A549 (cell line): Measurements from ENCODE around the gene YWHAE. TPM values are rescaled to one million over a fixed set of nuclear protein-coding genes. Genes with fewer than 3 reads are reported as not detected.

Experiments
- ATAC-seq, 2 experiments: fragments of 200-7000 bp in 1 of 2; fragments of >200 bp in 1 of 2; cut with Nextera tagmentation in 1 of 2; cut with Tn5 transposase in 1 of 2; 3 replicates each; pipeline versions ENCODE4 v1.8.0 to v1.9.1; 2018 to 2020; ENCODE audit warnings: mild to moderate bottlenecking in 1 of 2, moderate library complexity in 1 of 2
- CTCF ChIA-PET: fragments of 300-600 bp; sonication (Branson Sonifier 250); formaldehyde crosslinking; extraction: SDS; loops from one replicate; lab custom pipeline; 2021; ENCODE audit warnings: antibody characterized with exemption, inconsistent platforms; lab: Yijun Ruan, JAX
- POLR2A ChIA-PET: fragments of 350-600 bp; formaldehyde crosslinking; extraction: SDS; loops from one replicate; lab custom pipeline; 2021; ENCODE audit warnings: antibody characterized with exemption, inconsistent platforms; lab: Yijun Ruan, JAX
- DNase-seq, 2 experiments: peaks; one replicate each; pipeline versions ENCODE4 v3.0.0 to v3.0.0-alpha.2; 2011 to 2016; ENCODE audit warnings: low read depth in 1 of 2, low spot score in 1 of 2
- FAIRE-seq: peaks from 2 replicates; lab custom pipeline; 2011; peaks lifted over from hg19 to GRCh38; lab: Jason Lieb, UNC
- H3K27ac ChIP-seq, 2 experiments: fragments of >200 bp; sonication (Bioruptor Twin); formaldehyde crosslinking; 3 replicates each; pipeline ENCODE4 v1.5.1; 2016 to 2017
- H3K4me1 ChIP-seq: fragments of >200 bp; sonication (Bioruptor Twin); formaldehyde crosslinking; 3 replicates; pipeline ENCODE4 v1.6.1; 2016
- H3K4me2 ChIP-seq: fragments of >200 bp; sonication (Bioruptor Twin); formaldehyde crosslinking; 3 replicates; pipeline ENCODE4 v1.6.1; 2016
- H3K4me3 ChIP-seq: fragments of >200 bp; sonication (Bioruptor Twin); formaldehyde crosslinking; 3 replicates; pipeline ENCODE4 v1.5.1; 2016
- H3K9me3 ChIP-seq: fragments of >200 bp; sonication (Bioruptor Twin); formaldehyde crosslinking; 3 replicates; pipeline ENCODE4 v1.6.1; 2016
- ATOH8 ChIP-seq: fragments of 250-450 bp; sonication (Bioruptor Pico); IDR thresholded peaks from 2 replicates; pipeline ENCODE4 v1.5.0; 2020; ENCODE audit warnings: low read depth, mild to moderate bottlenecking, moderate library complexity
- BCL3 ChIP-seq: fragments of >200 bp; sonication (Bioruptor Twin); formaldehyde crosslinking; IDR thresholded peaks from 3 replicates; pipeline ENCODE4 v1.6.1; 2016
- BHLHE40 ChIP-seq: IDR thresholded peaks from 2 replicates; pipeline ENCODE4 v1.6.1; 2012; ENCODE audit warnings: low read depth, low read length, inconsistent platforms
- CEBPB ChIP-seq, 2 experiments: fragments of >200 bp in 1 of 2; sonication (Bioruptor Twin) in 1 of 2; formaldehyde crosslinking in 1 of 2; IDR thresholded peaks; 2 replicates each; pipeline ENCODE4 v1.6.1; 2012 to 2016
- CHD4 ChIP-seq: fragments of 200-600 bp; sonication (generic); IDR thresholded peaks from 2 replicates; pipeline ENCODE4 v1.6.1; 2016; ENCODE audit warnings: antibody characterized with exemption, mild to moderate bottlenecking, borderline replicate concordance
- CTCF ChIP-seq: fragments of >200 bp; sonication (Bioruptor Twin); formaldehyde crosslinking; IDR thresholded peaks from 3 replicates; pipeline ENCODE4 v1.5.1; 2016
- E2F6 ChIP-seq: IDR thresholded peaks from 2 replicates; pipeline ENCODE4 v1.6.1; 2012; ENCODE audit warnings: low read depth, borderline replicate concordance
- EHF ChIP-seq: fragments of 250-450 bp; sonication (Bioruptor Pico); IDR thresholded peaks from 2 replicates; pipeline ENCODE4 v1.5.0; 2020; ENCODE audit warnings: mild to moderate bottlenecking
- EHMT2 ChIP-seq: fragments of 200-600 bp; sonication (generic); IDR thresholded peaks from 2 replicates; pipeline ENCODE4 v1.6.1; 2016; ENCODE audit warnings: antibody characterized with exemption, low read depth, mild to moderate bottlenecking, moderate library complexity
- ESRRA ChIP-seq: fragments of 150-350 bp; IDR thresholded peaks from 2 replicates; pipeline ENCODE4 v1.6.1; 2014; ENCODE audit warnings: mild to moderate bottlenecking, low read length, borderline replicate concordance
- HDAC2 ChIP-seq: fragments of 200-600 bp; sonication (generic); IDR thresholded peaks from 2 replicates; pipeline ENCODE4 v1.6.1; 2016
- HES2 ChIP-seq: fragments of >200 bp; sonication (Bioruptor Twin); formaldehyde crosslinking; IDR thresholded peaks from 2 replicates; pipeline ENCODE4 v1.6.1; 2016
- HOXA7 ChIP-seq: fragments of 250-450 bp; sonication (Bioruptor Pico); IDR thresholded peaks from 2 replicates; pipeline ENCODE4 v1.5.0; 2020; ENCODE audit warnings: mild to moderate bottlenecking, moderate library complexity
- HOXB13 ChIP-seq: fragments of 250-450 bp; sonication (Bioruptor Pico); IDR thresholded peaks from 2 replicates; pipeline ENCODE4 v1.5.0; 2020; ENCODE audit warnings: low read depth, mild to moderate bottlenecking, moderate library complexity
- JUN ChIP-seq, 2 experiments: fragments of >200 bp; sonication (Bioruptor Twin); formaldehyde crosslinking; IDR thresholded peaks; 2 replicates in 1 of 2; 3 replicates in 1 of 2; pipeline ENCODE4 v1.6.1; 2016 to 2017
- JUNB ChIP-seq: fragments of >200 bp; sonication (Bioruptor Twin); formaldehyde crosslinking; IDR thresholded peaks from 2 replicates; pipeline ENCODE4 v1.6.1; 2016
- KDM1A ChIP-seq: fragments of 200-600 bp; sonication (generic); IDR thresholded peaks from 2 replicates; pipeline ENCODE4 v1.6.1; 2016; ENCODE audit warnings: low read depth, mild to moderate bottlenecking
- MAFK ChIP-seq: fragments of 450-650 bp; IDR thresholded peaks from 2 replicates; pipeline ENCODE4 v1.6.1; 2014; ENCODE audit not compliant: partially characterized antibody
- MAZ ChIP-seq: fragments of 150-350 bp; IDR thresholded peaks from 2 replicates; pipeline ENCODE4 v1.6.1; 2014; ENCODE audit warnings: antibody characterized with exemption, low read depth, low read length, borderline replicate concordance
- NFE2L2 ChIP-seq: fragments of 150-350 bp; conservative IDR thresholded peaks from 2 replicates; pipeline ENCODE4 v1.6.1; 2014; ENCODE audit warnings: low read length
- NR3C1 ChIP-seq: fragments of >200 bp; sonication (Bioruptor Twin); formaldehyde crosslinking; IDR thresholded peaks from 3 replicates; pipeline ENCODE4 v1.6.1; 2017
- PBX3 ChIP-seq: IDR thresholded peaks from 2 replicates; pipeline ENCODE4 v1.6.1; 2012
- PHF8 ChIP-seq: fragments of 200-600 bp; sonication (generic); IDR thresholded peaks from 2 replicates; pipeline ENCODE4 v1.6.1; 2016; ENCODE audit warnings: low read depth, mild to moderate bottlenecking, antibody characterized with exemption, moderate library complexity, borderline replicate concordance
- POLR2A ChIP-seq: IDR thresholded peaks from 2 replicates; pipeline ENCODE4 v1.6.1; 2012; ENCODE audit warnings: mild to moderate bottlenecking, low read length
- RAD21 ChIP-seq, 2 experiments: fragments of >200 bp in 1 of 2; sonication (Bioruptor Twin) in 1 of 2; formaldehyde crosslinking in 1 of 2; IDR thresholded peaks in 1 of 2; conservative IDR thresholded peaks in 1 of 2; 2 replicates in 1 of 2; 3 replicates in 1 of 2; pipeline ENCODE4 v1.6.1; 2012 to 2018; ENCODE audit warnings: inconsistent platforms in 1 of 2
- RARB ChIP-seq: fragments of 250-450 bp; sonication (Bioruptor Pico); IDR thresholded peaks from 2 replicates; pipeline ENCODE4 v1.8.0; 2021; ENCODE audit warnings: mild to moderate bottlenecking, moderate library complexity
- RCOR1 ChIP-seq: fragments of 150-350 bp; IDR thresholded peaks from 2 replicates; pipeline ENCODE4 v1.6.1; 2014; ENCODE audit warnings: antibody characterized with exemption, low read length, low read depth
- RNF2 ChIP-seq: fragments of 200-600 bp; sonication (generic); IDR thresholded peaks from 2 replicates; pipeline ENCODE4 v1.6.1; 2016; ENCODE audit warnings: low read depth, mild to moderate bottlenecking, antibody characterized with exemption, moderate library complexity, borderline replicate concordance
- SREBF2 ChIP-seq: fragments of 450-650 bp; IDR thresholded peaks from 2 replicates; pipeline ENCODE4 v1.6.1; 2014; ENCODE audit warnings: mild to moderate bottlenecking, moderate library complexity
- USF2 ChIP-seq: fragments of 450-650 bp; IDR thresholded peaks from 2 replicates; pipeline ENCODE4 v1.6.1; 2014; ENCODE audit warnings: antibody characterized with exemption
- WGBS: methylation state at CpG from one replicate; pipeline ENCODE4 v1.1.6; 2017; ENCODE audit errors: missing lambda C conversion rate; 5-methylcytosine and 5-hydroxymethylcytosine counted together
- polyA plus RNA-seq, 4 experiments: library from polyadenylated mRNA; depleted of rRNA in 3 of 4; stranded (reverse); fragments of >200 nt; fragmentation: RNase III in 1 of 4; extraction: RNeasy Plus Mini Kit Qiagen cat#74134 plus additional on column Dnase treatment in 1 of 4; gene quantifications; 2 replicates in 3 of 4; 3 replicates in 1 of 4; pipeline ENCODE4 v1.2.3, GENCODE V29; 2011 to 2017

YWHAE gene
- polyA plus RNA-seq, 2 of the 4 experiments (the other 2 are of a cell fraction), result 1,284 to 1,548 TPM

- TF ChIP-seq EHMT2, result no peak
Measured at GRCh38 chr17:1416414-1416813, 16.4 kb upstream of the YWHAE start (continued).

- Histone ChIP-seq H3K4me1 (no peaks in the 10 kb centered on the region), H3K9me3 (no peaks in the 10 kb centered on the region), H3K4me2 (no peak overlapping the region), H3K4me3 (no peak overlapping the region), H3K27ac (no peak overlapping the region)
- WGBS, result 87% methylated on average over 10 of the region's 10 CpGs
- TF ChIP-seq JUN (IDR thresholded peaks at IDR 0.05) (no peak), BCL3 (no peak), POLR2A (no peak), ESRRA (no peak), JUNB (no peak), PHF8 (no peak), RAD21 (conservative IDR thresholded peaks at IDR 0.05 in 1 of 2, IDR thresholded peaks at IDR 0.05 in 1 of 2) (no peak), HOXB13 (no peak), USF2 (no peak), SREBF2 (no peak), KDM1A (no peak), MAFK (no peak), HDAC2 (no peak), PBX3 (no peak), CEBPB (IDR thresholded peaks at IDR 0.05) (no peak), MAZ (no peak), CTCF (no peak)
- DNase-seq, result no peak
- ChIA-PET CTCF (interaction anchor here (0.6 to 1.6 kb wide), 6 partner anchors 9 to 162 kb away, joined by 3 to 6 read pairs (median 4); partner anchors contain the start of gene YWHAE), POLR2A (no interaction called here)
- FAIRE-seq, result no peak
- peak; percentile 8 to 44; a peak in 3 of 6 replicates for ATAC-seq
Measured at GRCh38 chr17:1414634-1415033, 14.6 kb upstream of the YWHAE start.

- H3K4me1 ChIP-seq, result no peaks in the 10 kb centered on the region
- H3K4me2 ChIP-seq, result no peak overlapping the region
- H3K27ac ChIP-seq, result no peak overlapping the region
- ChIA-PET POLR2A (no interaction called here), CTCF (interaction anchor here (0.7 to 2.9 kb wide), 6 partner anchors 10 to 49 kb away, joined by 3 to 10 read pairs (median 3); partner anchors contain the start of gene YWHAE)
- FAIRE-seq, result no peak
- no peaks in the 10 kb centered on the region for H3K9me3 ChIP-seq
- no peak overlapping the region for H3K4me3 ChIP-seq
- ATAC-seq, result peak; percentile 6 to 37; a peak in 3 of 6 replicates
- WGBS, result 86% methylated on average over 9 of the region's 9 CpGs
- DNase-seq, result no peak
- no peak for TF ChIP-seq EHF (CRISPR knock-in tag)
- TF ChIP-seq RARB (CRISPR knock-in tag), result no peak
- no peak for TF ChIP-seq ESRRA
- no peak for TF ChIP-seq HES2
- no peak for TF ChIP-seq BHLHE40
- TF ChIP-seq RCOR1, result no peak
- no peak for TF ChIP-seq ATOH8 (CRISPR knock-in tag)
- no peak for TF ChIP-seq CHD4
- no peak for TF ChIP-seq HOXA7
- TF ChIP-seq RNF2, result no peak
- no peak for TF ChIP-seq EHMT2
- no peak for TF ChIP-seq MAFK
- TF ChIP-seq NR3C1, result no peak
- TF ChIP-seq HOXB13, result no peak
- TF ChIP-seq E2F6, result no peak
- no peak for TF ChIP-seq NFE2L2
Measured at GRCh38 chr17:1414001-1414574, 14.1 kb upstream of the YWHAE start.
